Smooth muscle cell (in vitro differentiated cells): ENCODE results near the gene RAP1GAP2. TPM values are rescaled to one million over a fixed set of nuclear protein-coding genes. Genes with fewer than 3 reads are reported as not detected.
A peak's percentile ranks its signal among the peaks of the same experiment; 100 is the strongest.

Experiments used
- DNase-seq: peaks from one replicate; lab custom pipeline; 2025; ENCODE audit not compliant: unreplicated experiment; lab: John Stamatoyannopoulos, UW
- H2AFZ ChIP-seq: fragments of 200-600 bp; sonication (generic); 2 replicates; pipeline ENCODE4 v1.6.0; 2016; ENCODE audit warnings: antibody characterized with exemption, low read depth, mild to moderate bottlenecking
- H3F3A ChIP-seq: fragments of 200-600 bp; sonication (generic); 2 replicates; pipeline ENCODE4 v1.6.0; 2017; ENCODE audit warnings: antibody characterized with exemption, low read depth
- H3K27ac ChIP-seq: fragments of 200-600 bp; sonication (generic); 2 replicates; pipeline ENCODE4 v1.5.1; 2016; ENCODE audit warnings: low read depth, mild to moderate bottlenecking
- H3K27me3 ChIP-seq: fragments of 200-600 bp; sonication (generic); 2 replicates; pipeline ENCODE4 v1.6.1; 2016; ENCODE audit warnings: low read depth, mild to moderate bottlenecking
- H3K36me3 ChIP-seq: fragments of 200-600 bp; sonication (generic); 2 replicates; pipeline ENCODE4 v1.5.1; 2016; ENCODE audit warnings: low read depth
- H3K4me1 ChIP-seq: fragments of 200-600 bp; sonication (generic); 2 replicates; pipeline ENCODE4 v1.5.1; 2016; ENCODE audit warnings: low read depth
- H3K4me2 ChIP-seq: fragments of 200-600 bp; sonication (generic); 2 replicates; pipeline ENCODE4 v1.6.0; 2016; ENCODE audit warnings: mild to moderate bottlenecking
- H3K4me3 ChIP-seq: fragments of 200-600 bp; sonication (generic); 2 replicates; pipeline ENCODE4 v1.5.1; 2016; ENCODE audit warnings: mild to moderate bottlenecking
- H3K79me2 ChIP-seq: fragments of 200-600 bp; sonication (generic); 2 replicates; pipeline ENCODE4 v1.6.0; 2016; ENCODE audit warnings: low read depth, mild to moderate bottlenecking
- H3K9ac ChIP-seq: fragments of 200-600 bp; sonication (generic); 2 replicates; pipeline ENCODE4 v1.6.0; 2016; ENCODE audit warnings: low read depth
- H3K9me3 ChIP-seq: fragments of 200-600 bp; sonication (generic); replicated peaks from 2 replicates; pipeline ENCODE4 v1.5.1; 2016; ENCODE audit warnings: low read depth
- H4K20me1 ChIP-seq: fragments of 200-600 bp; sonication (generic); 2 replicates; pipeline ENCODE4 v1.6.0; 2016; ENCODE audit warnings: low read depth
- WGBS: methylation state at CpG from one replicate; pipeline ENCODE4 v1.1.7; 2016; ENCODE audit warnings: low lambda C conversion rate; 5-methylcytosine and 5-hydroxymethylcytosine counted together
- polyA plus RNA-seq: library from polyadenylated mRNA; unstranded; fragments of >200 nt; fragmentation: Nextera tagmentation; extraction: Ambion mirVana; gene quantifications from 2 replicates; pipeline ENCODE4 v1.2.1, GENCODE V29; 2016
- total RNA-seq: library from RNA; depleted of rRNA; stranded (reverse); fragments of >200 nt; gene quantifications from 2 replicates; pipeline ENCODE4 v1.2.3, GENCODE V29; 2014
- TF ChIP-seq, protein P1 (sequence below): fragments of 200-600 bp; sonication (generic); IDR thresholded peaks from 2 replicates; pipeline ENCODE4 v1.5.1; 2017; ENCODE audit warnings: borderline replicate concordance, mild to moderate bottlenecking, antibody characterized with exemption; ENCODE audit not compliant: insufficient read depth, poor library complexity, severe bottlenecking

The RAP1GAP2 gene
- total and polyA plus RNA-seq, 2 experiments from 2014 or later = 0.31 to 0.99 TPM

GRCh38 chr17:2965621-2966595, 169.7 kb downstream of the RAP1GAP2 start:
- H3K9ac ChIP-seq = no peak overlapping the region
- H3K9me3 ChIP-seq = no peaks in the 10 kb centered on the region
- WGBS = 57% methylated on average over 14 of the region's 14 CpGs
- peak overlapping the region; percentile 52 for H3K27ac ChIP-seq
- no peaks in the 10 kb centered on the region for H3K36me3 ChIP-seq
- H3K4me2 ChIP-seq = peak overlapping the region; percentile 54
- TF ChIP-seq, protein P1, sequence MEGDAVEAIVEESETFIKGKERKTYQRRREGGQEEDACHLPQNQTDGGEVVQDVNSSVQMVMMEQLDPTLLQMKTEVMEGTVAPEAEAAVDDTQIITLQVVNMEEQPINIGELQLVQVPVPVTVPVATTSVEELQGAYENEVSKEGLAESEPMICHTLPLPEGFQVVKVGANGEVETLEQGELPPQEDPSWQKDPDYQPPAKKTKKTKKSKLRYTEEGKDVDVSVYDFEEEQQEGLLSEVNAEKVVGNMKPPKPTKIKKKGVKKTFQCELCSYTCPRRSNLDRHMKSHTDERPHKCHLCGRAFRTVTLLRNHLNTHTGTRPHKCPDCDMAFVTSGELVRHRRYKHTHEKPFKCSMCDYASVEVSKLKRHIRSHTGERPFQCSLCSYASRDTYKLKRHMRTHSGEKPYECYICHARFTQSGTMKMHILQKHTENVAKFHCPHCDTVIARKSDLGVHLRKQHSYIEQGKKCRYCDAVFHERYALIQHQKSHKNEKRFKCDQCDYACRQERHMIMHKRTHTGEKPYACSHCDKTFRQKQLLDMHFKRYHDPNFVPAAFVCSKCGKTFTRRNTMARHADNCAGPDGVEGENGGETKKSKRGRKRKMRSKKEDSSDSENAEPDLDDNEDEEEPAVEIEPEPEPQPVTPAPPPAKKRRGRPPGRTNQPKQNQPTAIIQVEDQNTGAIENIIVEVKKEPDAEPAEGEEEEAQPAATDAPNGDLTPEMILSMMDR = no peak
- no peaks in the 10 kb centered on the region for H3F3A ChIP-seq
- H4K20me1 ChIP-seq = no peaks in the 10 kb centered on the region
- DNase-seq = no peak
- no peaks in the 10 kb centered on the region for H3K4me1 ChIP-seq
- H3K4me3 ChIP-seq = no peak overlapping the region
- H3K27me3 ChIP-seq = no peaks in the 10 kb centered on the region
- peak overlapping the region; percentile 36 for H2AFZ ChIP-seq
- H3K79me2 ChIP-seq = no peaks in the 10 kb centered on the region

GRCh38 chr17:2967515-2967914, 171.3 kb downstream of the RAP1GAP2 start:
- Histone ChIP-seq H3K4me2 (no peak overlapping the region), H3K27ac (no peak overlapping the region), H3K9me3 (no peaks in the 10 kb centered on the region), H3K36me3 (no peaks in the 10 kb centered on the region), H4K20me1 (no peaks in the 10 kb centered on the region), H3K27me3 (no peaks in the 10 kb centered on the region), H3K4me3 (no peak overlapping the region), H3K9ac (no peak overlapping the region), H2AFZ (no peak overlapping the region), H3K4me1 (no peaks in the 10 kb centered on the region), H3F3A (no peaks in the 10 kb centered on the region), H3K79me2 (no peaks in the 10 kb centered on the region)
- WGBS = 77% methylated on average over 6 of the region's 6 CpGs
- no peak for DNase-seq
- TF ChIP-seq, protein P1 = no peak

GRCh38 chr17:2971851-2972250, 175.6 kb downstream of the RAP1GAP2 start:
- H3K4me3 ChIP-seq = no peak overlapping the region
- H3K27ac ChIP-seq = no peak overlapping the region
- H2AFZ ChIP-seq = no peak overlapping the region
- WGBS = 98% methylated on average over 2 of the region's 2 CpGs
- H3F3A ChIP-seq = no peaks in the 10 kb centered on the region
- H3K9ac ChIP-seq = no peak overlapping the region
- TF ChIP-seq, protein P1 = no peak
- no peak overlapping the region for H3K4me2 ChIP-seq
- H3K9me3 ChIP-seq = no peaks in the 10 kb centered on the region
- no peaks in the 10 kb centered on the region for H3K27me3 ChIP-seq
- DNase-seq = no peak
- H3K79me2 ChIP-seq = no peaks in the 10 kb centered on the region
- no peaks in the 10 kb centered on the region for H3K36me3 ChIP-seq
- H3K4me1 ChIP-seq = no peaks in the 10 kb centered on the region
- H4K20me1 ChIP-seq = no peaks in the 10 kb centered on the region
